ENCODE data around the gene ZNF207. TPM values are rescaled to one million over a fixed set of nuclear protein-coding genes. Genes with fewer than 3 reads are reported as not detected.

Gene ZNF207
- total and polyA plus RNA-seq, 4 donors, result 38.3 to 142 (median 56.8) TPM

DNA sequence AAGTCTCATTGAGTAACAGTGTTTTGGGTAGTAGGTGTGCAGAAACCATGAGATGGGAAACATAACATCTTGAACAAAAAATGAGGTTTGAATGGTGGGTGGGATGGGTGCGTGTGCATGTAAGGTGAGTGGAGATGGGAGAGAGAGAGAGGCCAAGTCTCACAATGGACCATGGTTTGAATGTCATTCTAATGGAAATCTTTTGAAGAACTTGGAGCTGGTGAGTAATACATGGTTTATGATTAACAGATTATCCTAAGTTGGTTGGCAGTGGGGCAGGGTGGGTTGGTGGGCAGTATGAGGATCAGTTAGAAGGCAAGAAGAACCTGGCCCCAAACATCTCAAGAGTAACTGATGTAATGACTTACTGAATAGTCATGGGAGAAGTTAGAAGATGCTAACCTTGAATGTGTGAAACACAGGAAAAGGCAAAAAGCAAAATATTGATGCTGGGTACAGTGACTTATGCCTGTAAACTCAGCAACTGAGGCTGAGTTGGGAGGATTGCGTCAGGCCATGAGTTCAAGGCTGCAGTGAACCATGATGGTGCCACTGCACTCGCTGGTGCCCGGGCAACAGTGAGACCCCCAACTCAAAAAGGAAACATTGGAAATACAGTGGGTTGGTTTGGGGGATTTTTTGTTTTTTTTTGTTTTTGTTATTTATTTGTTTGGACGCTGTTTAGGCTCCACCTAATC lies 32.7 kb downstream of the ZNF207 start:
- WGBS, result 97% methylated on average over 5 of the region's 5 CpGs
- H3K36me3 ChIP-seq (ENCODE audit: control insufficient read depth in 4 of 4, insufficient read depth in 3 of 4, low read depth in 1 of 4, low read length in 3 of 4), result peaks cover 7 to 29% (median 24%) of the 10 kb centered on the region in 4 donors
- TF ChIP-seq FOXA1 (IDR thresholded peaks at IDR 0.05), result no peak
- no peak for TF ChIP-seq HNF4A (conservative IDR thresholded peaks at IDR 0.05)
- no peak for TF ChIP-seq NR2F2 (IDR thresholded peaks at IDR 0.05)
- TF ChIP-seq, protein P1, sequence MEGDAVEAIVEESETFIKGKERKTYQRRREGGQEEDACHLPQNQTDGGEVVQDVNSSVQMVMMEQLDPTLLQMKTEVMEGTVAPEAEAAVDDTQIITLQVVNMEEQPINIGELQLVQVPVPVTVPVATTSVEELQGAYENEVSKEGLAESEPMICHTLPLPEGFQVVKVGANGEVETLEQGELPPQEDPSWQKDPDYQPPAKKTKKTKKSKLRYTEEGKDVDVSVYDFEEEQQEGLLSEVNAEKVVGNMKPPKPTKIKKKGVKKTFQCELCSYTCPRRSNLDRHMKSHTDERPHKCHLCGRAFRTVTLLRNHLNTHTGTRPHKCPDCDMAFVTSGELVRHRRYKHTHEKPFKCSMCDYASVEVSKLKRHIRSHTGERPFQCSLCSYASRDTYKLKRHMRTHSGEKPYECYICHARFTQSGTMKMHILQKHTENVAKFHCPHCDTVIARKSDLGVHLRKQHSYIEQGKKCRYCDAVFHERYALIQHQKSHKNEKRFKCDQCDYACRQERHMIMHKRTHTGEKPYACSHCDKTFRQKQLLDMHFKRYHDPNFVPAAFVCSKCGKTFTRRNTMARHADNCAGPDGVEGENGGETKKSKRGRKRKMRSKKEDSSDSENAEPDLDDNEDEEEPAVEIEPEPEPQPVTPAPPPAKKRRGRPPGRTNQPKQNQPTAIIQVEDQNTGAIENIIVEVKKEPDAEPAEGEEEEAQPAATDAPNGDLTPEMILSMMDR (IDR thresholded peaks at IDR 0.05; ENCODE audit: low read depth, low read length, missing input control), result no peak
- TF ChIP-seq, protein P2, sequence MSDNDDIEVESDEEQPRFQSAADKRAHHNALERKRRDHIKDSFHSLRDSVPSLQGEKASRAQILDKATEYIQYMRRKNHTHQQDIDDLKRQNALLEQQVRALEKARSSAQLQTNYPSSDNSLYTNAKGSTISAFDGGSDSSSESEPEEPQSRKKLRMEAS (IDR thresholded peaks at IDR 0.05), result no peak
- no peak for TF ChIP-seq SP1 (IDR thresholded peaks at IDR 0.05)
- TF ChIP-seq, protein P3, sequence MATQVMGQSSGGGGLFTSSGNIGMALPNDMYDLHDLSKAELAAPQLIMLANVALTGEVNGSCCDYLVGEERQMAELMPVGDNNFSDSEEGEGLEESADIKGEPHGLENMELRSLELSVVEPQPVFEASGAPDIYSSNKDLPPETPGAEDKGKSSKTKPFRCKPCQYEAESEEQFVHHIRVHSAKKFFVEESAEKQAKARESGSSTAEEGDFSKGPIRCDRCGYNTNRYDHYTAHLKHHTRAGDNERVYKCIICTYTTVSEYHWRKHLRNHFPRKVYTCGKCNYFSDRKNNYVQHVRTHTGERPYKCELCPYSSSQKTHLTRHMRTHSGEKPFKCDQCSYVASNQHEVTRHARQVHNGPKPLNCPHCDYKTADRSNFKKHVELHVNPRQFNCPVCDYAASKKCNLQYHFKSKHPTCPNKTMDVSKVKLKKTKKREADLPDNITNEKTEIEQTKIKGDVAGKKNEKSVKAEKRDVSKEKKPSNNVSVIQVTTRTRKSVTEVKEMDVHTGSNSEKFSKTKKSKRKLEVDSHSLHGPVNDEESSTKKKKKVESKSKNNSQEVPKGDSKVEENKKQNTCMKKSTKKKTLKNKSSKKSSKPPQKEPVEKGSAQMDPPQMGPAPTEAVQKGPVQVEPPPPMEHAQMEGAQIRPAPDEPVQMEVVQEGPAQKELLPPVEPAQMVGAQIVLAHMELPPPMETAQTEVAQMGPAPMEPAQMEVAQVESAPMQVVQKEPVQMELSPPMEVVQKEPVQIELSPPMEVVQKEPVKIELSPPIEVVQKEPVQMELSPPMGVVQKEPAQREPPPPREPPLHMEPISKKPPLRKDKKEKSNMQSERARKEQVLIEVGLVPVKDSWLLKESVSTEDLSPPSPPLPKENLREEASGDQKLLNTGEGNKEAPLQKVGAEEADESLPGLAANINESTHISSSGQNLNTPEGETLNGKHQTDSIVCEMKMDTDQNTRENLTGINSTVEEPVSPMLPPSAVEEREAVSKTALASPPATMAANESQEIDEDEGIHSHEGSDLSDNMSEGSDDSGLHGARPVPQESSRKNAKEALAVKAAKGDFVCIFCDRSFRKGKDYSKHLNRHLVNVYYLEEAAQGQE (IDR thresholded peaks at IDR 0.05), result no peak
- no peak for TF ChIP-seq EGR1 (IDR thresholded peaks at IDR 0.05; ENCODE audit: low read depth in 2 of 2)
- no peak for TF ChIP-seq JUND (IDR thresholded peaks at IDR 0.05)
- TF ChIP-seq FOXA2 (IDR thresholded peaks at IDR 0.05), result no peak
- TF ChIP-seq TAF1 (conservative IDR thresholded peaks at IDR 0.05), result no peak
- no peak for TF ChIP-seq YY1 (IDR thresholded peaks at IDR 0.05)
- no peak for TF ChIP-seq RXRA (IDR thresholded peaks at IDR 0.05)
- TF ChIP-seq RAD21 (IDR thresholded peaks at IDR 0.05), result no peak
- no peak for TF ChIP-seq GABPA (IDR thresholded peaks at IDR 0.05 in 1 of 2, conservative IDR thresholded peaks at IDR 0.05 in 1 of 2)
- TF ChIP-seq, protein P4, sequence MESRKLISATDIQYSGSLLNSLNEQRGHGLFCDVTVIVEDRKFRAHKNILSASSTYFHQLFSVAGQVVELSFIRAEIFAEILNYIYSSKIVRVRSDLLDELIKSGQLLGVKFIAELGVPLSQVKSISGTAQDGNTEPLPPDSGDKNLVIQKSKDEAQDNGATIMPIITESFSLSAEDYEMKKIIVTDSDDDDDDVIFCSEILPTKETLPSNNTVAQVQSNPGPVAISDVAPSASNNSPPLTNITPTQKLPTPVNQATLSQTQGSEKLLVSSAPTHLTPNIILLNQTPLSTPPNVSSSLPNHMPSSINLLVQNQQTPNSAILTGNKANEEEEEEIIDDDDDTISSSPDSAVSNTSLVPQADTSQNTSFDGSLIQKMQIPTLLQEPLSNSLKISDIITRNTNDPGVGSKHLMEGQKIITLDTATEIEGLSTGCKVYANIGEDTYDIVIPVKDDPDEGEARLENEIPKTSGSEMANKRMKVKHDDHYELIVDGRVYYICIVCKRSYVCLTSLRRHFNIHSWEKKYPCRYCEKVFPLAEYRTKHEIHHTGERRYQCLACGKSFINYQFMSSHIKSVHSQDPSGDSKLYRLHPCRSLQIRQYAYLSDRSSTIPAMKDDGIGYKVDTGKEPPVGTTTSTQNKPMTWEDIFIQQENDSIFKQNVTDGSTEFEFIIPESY (IDR thresholded peaks at IDR 0.05), result no peak
- TF ChIP-seq, protein P5, sequence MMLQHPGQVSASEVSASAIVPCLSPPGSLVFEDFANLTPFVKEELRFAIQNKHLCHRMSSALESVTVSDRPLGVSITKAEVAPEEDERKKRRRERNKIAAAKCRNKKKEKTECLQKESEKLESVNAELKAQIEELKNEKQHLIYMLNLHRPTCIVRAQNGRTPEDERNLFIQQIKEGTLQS (IDR thresholded peaks at IDR 0.05), result no peak
- TF ChIP-seq HNF4G (IDR thresholded peaks at IDR 0.05), result no peak
- no peak overlapping the region for H3K9ac ChIP-seq (ENCODE audit: low read depth in 1 of 2, low read length in 2 of 2)
- no peak for DNase-seq (ENCODE audit: low spot score)
- no peak overlapping the region for H3K27ac ChIP-seq (ENCODE audit: low read depth in 1 of 2, low read length in 2 of 2)
- H3K9me3 ChIP-seq (ENCODE audit: control insufficient read depth in 4 of 4, low read length in 3 of 4), result no peaks in the 10 kb centered on the region
- H3K27me3 ChIP-seq (ENCODE audit: control insufficient read depth in 4 of 4, insufficient read depth in 4 of 4, low read length in 3 of 4), result no peaks in the 10 kb centered on the region
- H3K4me1 ChIP-seq (ENCODE audit: control insufficient read depth in 4 of 4, insufficient read depth in 4 of 4, low read length in 3 of 4), result peaks cover 3 to 10% (median 6%) of the 10 kb centered on the region in 4 donors
- no peak overlapping the region for H3K4me3 ChIP-seq (ENCODE audit: low read depth in 1 of 3, low read length in 3 of 3)
